ENCODE measurements around the gene CD27.
"Not testable (repeated sequence)": the region's sequence is repeated elsewhere in the genome, so short reads cannot be mapped to it uniquely, and the experiment has no call there.

CD27 gene

DNA sequence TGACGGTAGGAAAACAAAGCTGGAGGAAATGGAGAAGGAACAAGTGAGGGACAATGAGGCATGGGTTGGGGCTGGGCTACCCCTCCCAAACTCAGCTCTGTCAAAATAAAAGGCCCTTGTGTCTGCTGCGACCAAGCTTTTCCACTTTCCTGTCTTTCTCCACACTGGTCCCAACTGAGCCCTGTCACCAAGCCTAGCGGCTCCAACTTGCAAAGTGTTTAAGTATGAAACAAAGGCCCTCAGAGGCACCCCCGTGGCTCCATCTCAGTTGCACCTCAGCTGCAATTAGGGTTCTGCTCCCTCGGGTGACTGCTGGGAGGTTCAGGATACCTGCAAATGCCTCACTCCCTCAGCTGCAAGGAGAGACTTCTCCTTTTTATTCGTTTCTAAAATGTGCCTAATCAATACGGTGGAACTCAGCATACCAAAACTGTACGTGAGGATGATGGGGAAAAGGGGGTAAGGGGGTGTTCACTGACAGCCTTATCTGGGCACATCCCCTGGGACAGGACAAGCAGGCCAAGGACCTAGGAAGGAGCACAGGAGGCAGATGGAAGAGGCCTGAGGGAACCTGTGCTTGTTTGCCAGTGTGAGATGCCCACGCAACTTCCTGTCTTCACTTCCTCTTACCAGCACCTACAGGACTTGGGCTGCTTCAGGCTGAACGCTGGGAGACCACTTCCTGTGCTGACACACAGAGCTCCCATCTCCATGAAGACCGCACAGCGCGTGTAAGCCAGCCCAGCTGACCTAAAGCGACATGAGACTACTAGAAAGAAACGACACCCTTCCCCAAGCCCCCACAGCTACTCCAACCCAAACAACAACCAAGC, 16.9 kb downstream of the CD27 start:
- DNase-seq (ENCODE audit: low read depth in 2 of 2), result peak; percentile 56 to 76

DNA sequence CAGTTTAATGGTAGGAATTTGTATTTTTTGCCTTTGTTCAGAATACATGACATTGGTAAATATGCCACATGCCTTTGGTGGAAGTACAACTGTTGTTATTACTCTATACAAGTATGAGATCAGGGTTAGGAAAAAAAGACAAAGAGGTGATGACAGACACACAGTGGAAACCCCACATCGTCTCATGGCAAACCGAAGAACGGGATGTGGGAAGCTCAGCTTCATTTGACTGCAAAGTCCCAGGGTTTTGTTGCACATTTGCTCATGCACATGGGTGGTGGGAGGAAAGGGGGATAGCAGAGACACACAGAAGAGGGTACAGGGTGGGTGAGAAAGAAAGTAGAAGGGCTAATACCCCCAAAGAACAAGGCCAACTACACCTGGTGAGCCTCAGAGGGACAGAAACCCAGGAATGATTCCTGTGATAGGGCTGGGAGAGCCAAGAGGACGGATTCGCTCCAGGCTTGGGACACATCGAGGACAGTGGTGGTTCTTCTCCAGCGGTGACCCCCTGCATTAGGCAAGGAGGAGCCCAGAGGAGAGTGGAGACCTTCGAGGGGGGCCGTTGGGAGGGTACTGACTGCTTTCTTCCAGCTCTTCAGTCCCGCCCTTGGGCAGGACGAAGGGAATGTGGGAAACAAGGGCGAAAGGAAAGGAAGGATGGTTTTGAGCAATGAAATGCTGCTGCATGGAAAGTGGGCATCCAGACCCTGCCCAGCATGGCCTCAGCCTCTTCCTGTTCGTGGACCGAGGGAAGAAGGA, 17.7 kb downstream of the CD27 start:
- no peak for DNase-seq (ENCODE audit: low read depth in 2 of 2)

DNA sequence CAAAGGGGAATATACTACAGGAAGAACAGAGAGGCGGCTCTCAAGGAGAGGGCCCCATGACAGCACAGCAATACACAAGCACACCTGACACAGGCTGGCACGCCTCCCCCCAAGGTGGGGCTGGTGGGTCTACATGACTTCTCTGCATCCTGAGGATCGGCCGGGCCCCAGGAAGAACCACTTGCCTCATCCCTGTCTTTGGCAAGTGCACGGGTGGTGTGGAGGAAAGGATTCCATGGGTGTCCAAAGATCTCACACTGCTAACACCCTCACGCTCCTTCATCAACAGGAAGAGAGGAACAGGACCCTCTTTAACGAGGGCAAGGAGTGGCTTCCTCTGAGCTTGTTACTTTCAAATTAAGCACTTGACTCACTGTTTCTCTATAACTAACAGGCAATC, 18.5 kb downstream of the CD27 start:
- no peak for DNase-seq (ENCODE audit: low read depth in 2 of 2)

DNA sequence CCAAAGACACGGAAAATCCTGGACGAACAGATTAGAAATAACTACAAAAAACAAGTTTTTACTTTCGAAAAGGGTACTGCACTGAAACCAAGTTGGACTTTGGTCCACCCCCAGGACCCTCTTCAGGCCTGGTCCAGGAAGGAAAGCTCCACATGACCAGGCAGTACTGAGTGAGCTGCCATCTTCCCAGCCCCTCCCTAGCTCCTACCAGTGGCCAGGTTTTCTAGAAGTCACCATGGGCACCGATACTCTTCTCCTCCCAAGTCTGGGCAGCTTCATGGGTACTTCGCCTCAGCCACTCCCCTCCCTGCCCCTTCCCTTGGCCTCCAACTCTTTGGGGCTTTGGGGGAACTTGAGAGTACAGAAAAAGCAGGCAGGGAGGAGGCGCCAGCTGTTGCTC, 19.1 kb downstream of the CD27 start:
- no peak for DNase-seq (ENCODE audit: low read depth in 2 of 2)

DNA sequence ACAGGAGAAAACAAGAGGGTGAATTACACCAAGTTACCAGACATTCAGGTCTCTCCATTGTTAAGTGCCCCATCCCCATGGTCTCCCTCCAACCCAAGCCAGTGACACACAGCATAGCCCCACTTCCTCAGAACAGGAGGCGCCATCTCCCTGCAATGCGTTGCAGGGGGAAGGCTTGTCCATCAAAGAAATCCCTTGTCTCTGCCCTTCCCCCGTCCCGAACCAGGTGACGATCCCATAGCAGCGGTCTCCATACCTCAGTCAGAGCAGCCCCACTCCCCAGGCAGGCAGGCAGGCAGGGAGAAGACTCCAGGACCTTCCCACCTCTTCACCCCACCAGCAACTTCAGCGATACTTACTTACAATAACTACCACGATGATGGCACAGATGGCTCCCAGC, 19.8 kb downstream of the CD27 start:
- DNase-seq (ENCODE audit: low read depth in 2 of 2), result no peak

DNA sequence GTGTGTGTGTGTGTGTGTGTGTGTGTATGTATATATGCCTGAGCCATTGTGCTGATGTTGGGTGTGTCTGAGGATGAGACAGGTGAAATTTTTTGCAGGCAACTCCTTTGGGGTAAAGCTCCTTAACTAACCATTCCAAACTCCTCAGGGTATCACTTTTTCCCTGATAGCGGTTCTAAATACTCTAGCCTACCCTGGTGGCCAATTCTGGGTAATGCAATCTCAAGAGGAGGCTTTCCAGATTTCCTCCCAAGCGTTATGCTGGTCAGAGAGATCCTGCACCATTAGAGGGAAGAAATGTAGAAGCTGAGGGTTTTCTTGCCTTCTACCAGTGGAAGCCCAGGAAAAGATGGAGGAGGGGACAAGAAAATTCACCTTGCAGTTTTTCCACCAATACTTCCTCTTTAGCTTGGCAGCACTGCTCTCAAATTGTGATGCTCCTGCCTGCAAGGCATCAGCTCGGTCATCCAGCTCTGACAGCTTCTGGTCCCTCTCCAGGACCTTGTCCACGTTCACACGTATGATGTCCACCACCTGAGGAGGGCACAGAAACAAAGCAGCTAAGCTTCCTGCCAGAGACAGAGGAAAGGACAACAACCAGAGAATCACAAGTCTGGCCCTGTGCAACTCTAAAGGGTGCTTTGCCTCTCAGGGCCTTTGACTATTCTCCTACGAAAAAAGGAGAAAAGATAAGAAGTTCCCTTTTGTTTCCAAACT, 20.9 kb downstream of the CD27 start:
- no peak for DNase-seq (ENCODE audit: low read depth in 2 of 2)

DNA sequence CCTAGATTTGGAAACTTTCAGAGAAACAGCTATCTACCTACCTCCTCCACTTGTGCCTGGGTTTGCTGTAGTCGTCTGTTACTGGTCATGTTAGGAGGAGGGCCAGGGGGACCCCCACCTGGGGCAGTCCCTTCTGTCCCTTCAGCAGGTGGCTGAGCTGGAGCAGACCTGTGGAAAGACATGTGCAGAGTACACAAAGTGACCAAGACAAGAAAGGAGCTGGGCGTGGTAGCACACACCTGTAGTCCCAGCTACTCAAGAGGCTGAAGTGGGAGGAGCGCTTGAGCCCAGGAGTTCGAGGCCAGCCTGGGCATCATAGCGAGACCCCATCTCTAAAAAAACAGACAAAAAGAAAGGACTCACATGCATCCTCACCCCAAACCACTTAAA, 21.4 kb downstream of the CD27 start:
- DNase-seq (ENCODE audit: low read depth in 2 of 2), result no peak

DNA sequence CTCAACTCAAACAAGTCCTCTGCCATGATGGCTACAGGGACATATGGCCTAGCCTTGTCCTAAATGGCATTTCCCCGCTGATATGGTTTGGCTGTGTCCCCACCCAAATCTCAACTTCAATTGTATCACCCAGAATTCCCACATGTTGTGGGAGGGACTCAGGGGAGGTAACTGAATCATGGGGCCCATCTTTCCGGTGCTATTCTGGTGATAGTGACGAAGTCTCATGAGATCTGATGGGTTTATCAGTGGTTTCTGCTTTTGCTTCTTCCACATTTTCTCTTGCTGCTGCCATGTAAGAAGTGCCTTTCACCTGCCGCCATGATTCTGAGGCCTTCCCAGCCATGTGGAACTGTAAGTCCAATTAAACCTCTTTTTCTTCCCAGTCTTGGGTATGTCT, 22.0 kb downstream of the CD27 start:
- not testable (repeated sequence) for DNase-seq (ENCODE audit: low read depth in 2 of 2)

DNA sequence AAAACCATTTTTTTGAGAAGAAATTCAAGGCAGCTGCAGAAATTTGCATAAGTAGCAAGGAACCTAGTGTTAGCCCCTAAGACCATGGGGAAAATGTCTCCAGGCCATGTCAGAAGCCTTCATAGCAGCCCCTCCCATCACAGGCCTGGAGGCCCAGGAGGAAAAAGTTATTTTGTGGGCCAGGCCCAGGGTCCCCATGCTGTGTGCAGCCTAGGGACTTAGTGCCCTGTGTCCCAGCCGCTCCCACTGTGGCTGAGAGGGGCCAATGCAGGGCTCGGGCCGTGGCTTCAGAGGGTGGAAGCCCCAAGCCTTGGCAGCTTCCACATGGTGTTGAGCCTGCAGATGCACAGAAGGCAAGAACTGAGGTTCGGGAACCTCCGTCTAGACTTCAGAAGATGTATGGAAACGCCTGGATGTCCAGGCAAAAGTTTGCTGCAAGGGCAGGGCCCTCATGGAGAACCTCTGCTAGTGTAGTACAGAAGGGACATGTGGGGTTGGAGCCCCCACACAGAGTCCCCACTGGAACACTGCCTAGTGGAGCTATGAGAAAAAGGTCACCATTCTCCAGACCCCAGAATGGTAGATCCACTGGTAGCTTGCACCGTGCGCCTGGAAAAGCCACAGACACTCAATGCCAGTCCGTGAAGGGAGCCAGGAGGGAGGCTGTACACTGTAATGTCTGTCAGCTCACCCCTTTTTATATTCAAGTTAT, 23.0 kb downstream of the CD27 start:
- not testable (repeated sequence) for DNase-seq (ENCODE audit: low read depth in 2 of 2)

DNA sequence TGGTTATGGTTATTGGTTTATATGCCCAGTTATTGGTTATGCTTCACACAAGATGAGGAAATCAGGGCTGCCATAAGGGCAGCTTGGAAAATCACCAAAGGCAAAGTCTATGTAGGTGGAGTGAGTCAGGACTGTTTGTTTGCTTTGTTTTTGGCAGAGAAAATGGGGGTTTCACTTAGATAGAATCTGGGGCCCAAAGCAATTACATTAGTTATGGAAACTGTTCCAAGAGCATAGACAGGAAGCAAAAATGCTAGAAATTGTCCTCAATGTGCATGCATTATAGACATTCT, 23.5 kb downstream of the CD27 start:
- DNase-seq (ENCODE audit: low read depth in 2 of 2), result no peak

DNA sequence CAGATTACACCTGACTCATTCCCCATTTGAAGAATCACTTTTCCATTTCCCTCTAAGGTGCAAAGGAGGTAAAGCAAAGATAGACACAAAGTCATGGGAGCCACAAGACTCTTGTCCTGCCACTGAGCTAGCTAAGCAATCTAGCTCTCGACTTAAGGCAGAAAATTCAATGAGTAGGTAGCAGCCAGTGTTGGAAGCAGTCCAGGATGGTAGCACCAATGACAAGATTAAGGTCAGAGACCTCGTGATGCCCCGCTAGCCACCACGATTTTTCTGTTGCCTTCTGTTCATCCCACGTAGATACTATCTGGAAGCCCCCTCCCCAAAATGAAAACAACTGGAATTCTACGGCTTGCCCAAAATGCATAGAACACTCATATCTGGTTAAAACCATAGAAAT, 24.3 kb downstream of the CD27 start:
- no peak for DNase-seq (ENCODE audit: low read depth in 2 of 2)

DNA sequence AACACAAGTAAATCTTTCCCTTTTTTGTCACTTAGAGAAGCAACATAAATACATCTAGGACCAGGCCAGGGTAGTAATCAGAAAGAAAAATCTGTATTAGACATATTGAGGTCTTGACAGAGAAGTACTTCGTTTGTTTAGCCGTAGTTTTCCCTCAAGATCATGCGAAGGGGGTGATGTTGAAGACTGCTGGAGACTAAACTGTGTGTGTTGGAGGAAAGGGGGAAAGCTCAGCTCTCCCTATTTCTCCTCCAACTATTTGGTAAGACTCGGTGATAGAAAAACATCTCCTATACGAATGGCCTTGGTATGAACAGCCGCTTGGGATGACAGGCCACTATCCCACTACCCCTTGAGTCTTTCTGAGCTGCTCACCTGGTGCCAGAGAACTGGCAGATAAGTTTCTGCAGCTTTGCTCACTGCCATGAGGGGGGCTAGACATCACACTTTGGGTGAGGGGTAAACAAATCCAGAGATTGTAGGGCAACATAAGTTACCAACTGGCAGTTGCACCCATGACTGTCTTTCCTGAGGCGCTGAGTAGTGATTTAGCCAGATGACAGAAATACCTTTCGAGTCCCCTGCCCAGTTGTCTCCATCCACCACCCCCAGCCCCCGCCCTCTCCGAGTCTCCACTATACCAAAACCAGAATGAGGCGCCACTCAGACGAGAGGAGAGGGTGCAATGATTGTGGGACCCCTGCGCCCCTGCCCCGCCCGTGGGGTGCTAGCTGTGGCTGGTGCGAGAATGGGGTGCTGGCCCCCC, 25.0 kb downstream of the CD27 start:
- no peak for DNase-seq (ENCODE audit: low read depth in 2 of 2)

DNA sequence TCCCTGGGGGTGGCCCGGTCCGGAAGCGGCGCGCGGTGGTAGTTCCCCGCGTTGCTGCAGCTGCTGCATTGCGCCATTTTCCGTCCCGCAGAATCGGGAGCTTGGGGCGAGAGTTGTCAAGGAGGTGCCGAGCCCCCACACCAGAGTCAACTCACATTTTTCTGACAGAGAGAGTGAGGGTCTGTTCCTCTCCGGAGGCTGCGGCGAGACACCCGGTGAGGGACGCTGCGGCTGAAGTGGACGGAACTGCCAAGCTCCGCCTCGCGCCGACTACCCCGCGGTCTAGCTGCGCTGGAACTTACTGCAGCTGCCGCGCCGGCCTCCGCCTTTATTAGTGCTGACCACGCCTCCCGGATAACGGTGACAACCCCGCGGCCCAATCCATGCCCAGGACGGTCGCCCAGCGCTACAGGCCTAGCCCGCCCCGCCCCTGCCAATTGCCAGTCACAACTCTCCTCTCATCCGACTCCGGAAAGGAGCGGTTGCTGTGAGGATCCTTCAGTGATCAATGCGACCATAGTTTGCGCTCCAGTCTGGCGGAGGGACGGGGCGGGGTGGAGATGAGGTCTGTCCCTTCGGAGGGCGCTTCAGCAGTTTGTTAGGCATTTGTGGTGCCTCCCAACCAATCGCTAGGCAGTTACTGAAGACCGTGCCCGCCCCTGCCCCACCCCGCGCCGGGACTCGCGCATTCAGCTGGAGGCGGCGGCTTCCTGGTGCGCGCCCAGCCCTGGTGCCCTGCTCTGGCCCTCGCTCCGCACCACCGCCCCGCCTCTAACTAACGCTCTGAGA, 25.8 kb downstream of the CD27 start, which contains the start of gene VAMP1:
Gene VAMP1, minus strand, starts transcription at position 303 of the 789 bp plus-strand sequence. Its CDS starts 146 bp downstream, at position 157.
- DNase-seq (ENCODE audit: low read depth in 2 of 2), result peak; percentile 90 to 91

DNA sequence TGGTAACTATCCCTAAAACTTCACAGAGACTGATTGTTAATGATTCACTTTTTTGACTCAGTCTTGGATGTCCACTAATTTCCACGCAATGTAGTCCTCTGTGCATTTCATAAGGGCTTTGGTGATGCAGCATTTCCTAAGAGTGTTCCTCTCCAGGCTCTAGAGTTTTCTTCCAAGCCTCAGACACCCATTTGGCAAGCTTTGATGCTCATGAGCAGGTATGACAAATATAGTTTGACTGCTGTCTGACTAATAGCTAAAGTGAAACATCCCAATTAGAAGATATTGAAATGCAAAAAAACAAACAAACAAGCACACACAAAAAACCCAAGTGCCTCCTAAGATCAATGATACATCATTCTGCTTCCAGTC, 27.2 kb downstream of the CD27 start:
- no peak for DNase-seq (ENCODE audit: low read depth in 2 of 2)

DNA sequence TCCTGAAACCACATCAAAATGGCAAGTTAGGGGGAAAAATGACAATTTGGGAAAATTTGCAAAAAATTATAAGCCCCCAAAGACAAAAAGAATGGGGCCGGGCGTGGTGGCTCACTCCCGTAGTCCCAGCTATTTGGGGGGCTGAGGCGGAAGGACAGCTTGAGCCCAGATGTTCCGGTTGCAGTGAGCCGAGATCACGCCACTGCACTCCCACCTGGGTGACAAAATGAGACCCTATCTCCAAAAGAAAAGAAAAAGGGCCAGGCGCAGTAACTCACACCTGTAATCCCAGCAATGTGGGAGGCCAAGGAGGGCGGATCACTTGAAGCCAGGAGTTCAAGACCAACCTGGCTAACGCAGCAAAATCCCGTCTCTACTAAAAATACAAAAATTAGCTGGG, 27.7 kb downstream of the CD27 start:
- DNase-seq (ENCODE audit: low read depth in 2 of 2), result no peak

DNA sequence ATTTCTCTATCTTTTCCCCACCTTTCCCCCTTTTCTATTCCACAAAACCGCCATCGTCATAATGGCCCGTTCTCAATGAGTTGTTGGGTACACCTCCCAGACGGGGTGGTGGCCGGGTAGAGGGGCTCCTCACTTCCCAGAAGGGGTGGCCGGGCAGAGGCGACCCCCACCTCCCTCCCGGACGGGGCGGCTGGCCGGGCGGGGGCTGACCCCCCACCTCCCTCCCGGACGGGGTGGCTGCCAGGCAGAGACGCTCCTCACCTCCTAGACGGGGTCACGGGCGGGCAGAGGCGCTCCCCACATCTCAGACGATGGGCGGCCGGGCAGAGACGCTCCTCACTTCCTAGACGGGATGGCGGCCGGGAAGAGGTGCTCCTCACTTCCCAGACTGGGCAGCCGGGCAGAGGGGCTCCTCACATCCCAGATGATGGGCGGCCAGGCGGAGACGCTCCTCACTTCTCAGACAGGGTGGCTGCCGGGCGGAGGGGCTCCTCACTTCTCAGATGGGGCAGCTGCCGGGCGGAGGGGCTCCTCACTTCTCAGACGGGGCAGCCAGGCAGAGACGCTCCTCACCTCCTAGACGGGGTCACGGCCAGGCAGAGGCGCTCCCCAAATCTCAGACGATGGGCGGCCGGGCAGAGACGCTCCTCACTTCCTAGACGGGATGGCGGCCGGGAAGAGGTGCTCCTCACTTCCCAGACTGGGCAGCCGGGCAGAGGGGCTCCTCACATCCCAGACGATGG, 30.6 kb downstream of the CD27 start:
- not testable (repeated sequence) for DNase-seq (ENCODE audit: low read depth in 2 of 2)

DNA sequence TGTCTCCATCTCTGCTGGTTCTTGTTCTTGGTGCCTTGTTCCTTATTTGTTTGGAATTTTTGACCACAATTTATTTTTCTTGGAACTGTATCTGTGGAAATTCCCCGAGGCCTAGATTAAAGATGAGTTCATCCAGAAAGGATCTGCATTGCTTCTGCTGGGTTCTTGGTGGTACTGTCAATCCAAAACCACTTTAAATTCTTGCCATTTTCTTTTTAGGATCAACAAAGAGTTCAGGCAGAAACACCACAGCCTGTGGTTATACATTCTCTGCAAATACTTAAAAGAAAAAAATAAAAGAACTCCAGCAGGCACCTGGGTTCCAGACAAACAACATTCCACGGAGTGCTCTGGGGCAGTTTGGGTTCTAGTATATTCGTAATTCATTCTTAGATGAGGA, 31.7 kb downstream of the CD27 start:
- DNase-seq (ENCODE audit: low read depth in 2 of 2), result no peak

DNA sequence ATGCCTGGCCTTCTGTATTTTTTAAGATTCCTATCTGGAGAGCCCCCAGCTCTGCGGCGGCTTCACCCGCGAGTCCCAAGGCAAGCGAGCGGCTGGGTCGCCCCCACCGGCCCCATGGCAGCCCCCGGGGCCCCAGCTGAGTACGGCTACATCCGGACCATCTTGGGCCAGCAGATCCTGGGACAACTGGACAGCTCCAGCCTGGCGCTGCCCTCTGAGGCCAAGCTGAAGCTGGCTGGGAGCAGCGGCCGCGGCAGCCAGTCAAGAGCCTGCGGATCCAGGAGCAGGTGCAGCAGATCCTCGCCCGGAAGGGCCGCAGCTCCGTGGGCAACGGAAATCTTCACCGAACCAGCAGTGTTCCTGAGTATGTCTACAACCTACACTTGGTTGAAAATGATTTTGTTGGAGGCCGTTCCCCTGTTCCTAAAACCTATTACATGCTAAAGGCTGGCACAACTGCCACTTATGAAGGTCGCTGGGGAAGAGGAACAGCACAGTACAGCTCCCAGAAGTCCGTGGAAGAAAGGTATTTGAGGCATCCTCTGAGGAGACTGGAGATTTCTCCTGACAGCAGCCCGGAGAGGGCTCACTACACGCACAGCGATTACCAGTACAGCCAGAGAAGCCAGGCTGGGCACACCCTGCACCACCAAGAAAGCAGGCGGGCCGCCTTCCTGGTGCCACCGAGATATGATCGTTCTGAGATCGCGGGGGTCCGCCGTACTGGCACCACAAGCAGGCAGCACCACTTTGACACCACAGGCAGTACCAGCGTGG, 33.0 kb downstream of the CD27 start:
- DNase-seq (ENCODE audit: low read depth in 2 of 2), result not testable (repeated sequence)

DNA sequence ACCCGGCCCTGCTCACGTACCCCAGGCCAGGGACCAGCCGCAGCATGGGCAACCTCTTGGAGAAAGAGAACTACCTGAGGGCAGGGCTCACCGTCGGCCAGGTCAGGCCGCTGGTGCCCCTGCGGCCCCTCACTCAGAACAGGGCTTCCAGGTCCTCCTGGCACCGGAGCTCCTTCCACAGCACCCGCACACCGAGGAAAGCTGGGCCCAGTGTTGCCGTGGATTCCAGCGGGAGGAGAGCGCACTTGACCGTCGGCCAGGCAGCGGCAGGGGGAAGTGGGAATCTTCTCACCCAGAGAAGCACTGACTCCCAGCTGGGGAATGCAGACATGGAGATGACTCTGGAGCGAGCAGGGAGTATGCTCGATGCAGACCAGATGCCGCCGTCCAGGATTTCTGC, 33.7 kb downstream of the CD27 start:
- DNase-seq (ENCODE audit: low read depth in 2 of 2), result no peak
